Stomach smooth muscle (tissue), 2 donors: Measurements from ENCODE around the gene PIGS.
"Not testable (repeated sequence)": the region's sequence is repeated elsewhere in the genome, so short reads cannot be mapped to it uniquely, and the experiment has no call there.

Experiments used
- H3K27ac ChIP-seq: one replicate; pipeline ENCODE4 v1.7.0; 2013; ENCODE audit warnings: mild to moderate bottlenecking, low read length, inconsistent platforms
- H3K27me3 ChIP-seq, 2 donors: one replicate each; pipeline ENCODE4 v1.7.0; 2013; ENCODE audit warnings: low read length in 2 of 2; ENCODE audit not compliant: insufficient read depth in 2 of 2, control insufficient read depth in 1 of 2
- H3K36me3 ChIP-seq, 2 donors: one replicate each; pipeline ENCODE4 v1.7.0; 2013; ENCODE audit warnings: low read length in 2 of 2; ENCODE audit not compliant: control insufficient read depth in 2 of 2, insufficient read depth in 2 of 2
- H3K4me1 ChIP-seq: one replicate; pipeline ENCODE4 v1.7.0; 2013; ENCODE audit warnings: low read length; ENCODE audit not compliant: control insufficient read depth, insufficient read depth
- H3K4me3 ChIP-seq, 2 donors: one replicate each; pipeline ENCODE4 v1.7.0; 2013; ENCODE audit warnings: low read length in 2 of 2
- H3K9ac ChIP-seq, 2 donors: one replicate each; pipeline ENCODE4 v1.7.0; 2013; ENCODE audit warnings: low read length in 2 of 2, mild to moderate bottlenecking in 1 of 2
- H3K9me3 ChIP-seq, 2 donors: one replicate each; pipeline ENCODE4 v1.7.0; 2013; ENCODE audit warnings: low read length in 2 of 2; ENCODE audit not compliant: control insufficient read depth in 2 of 2
- donor health status: healthy.
- donor health status: Pancreatic carcinoma.

The PIGS gene

GRCh38 chr17:28578246-28579195, 7.2 kb upstream of the PIGS start:
- no peak overlapping the region for H3K4me3 ChIP-seq
- H3K27ac ChIP-seq, result no peak overlapping the region
- H3K9me3 ChIP-seq, result no peaks in the 10 kb centered on the region
- peaks cover 13% of the 10 kb centered on the region for H3K4me1 ChIP-seq
- no peaks in the 10 kb centered on the region for H3K27me3 ChIP-seq
- H3K9ac ChIP-seq, result no peak overlapping the region
- H3K36me3 ChIP-seq, result peaks cover 0 to 2% of the 10 kb centered on the region in 2 donors

DNA sequence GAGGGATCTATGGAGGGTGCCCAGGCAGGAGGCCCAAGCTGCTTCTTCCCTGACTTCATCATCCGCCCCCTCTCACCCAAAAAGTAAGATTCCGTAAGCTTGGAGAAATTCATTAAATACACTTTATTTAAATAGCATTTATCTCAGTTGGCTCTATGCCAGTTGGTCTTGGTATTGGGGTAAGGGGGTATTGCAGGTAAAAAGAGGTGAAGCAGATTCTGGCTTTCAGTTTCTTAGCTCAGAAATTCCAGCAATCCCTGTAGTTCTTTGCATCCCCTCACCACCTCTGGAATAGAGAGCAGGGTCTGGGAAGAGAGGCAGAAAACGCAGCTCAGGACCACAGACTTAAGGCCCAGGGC, 6.1 kb upstream of the PIGS start:
- Histone ChIP-seq H3K9me3 (no peaks in the 10 kb centered on the region), H3K27ac (no peak overlapping the region), H3K4me1 (peaks cover 16% of the 10 kb centered on the region), H3K27me3 (no peaks in the 10 kb centered on the region), H3K36me3 (peaks cover 0 to 2% of the 10 kb centered on the region in 2 donors), H3K4me3 (peak overlapping the region; percentile 60 to 72), H3K9ac (no peak overlapping the region)

- H3K9ac ChIP-seq, result peak within 1 kb of the TSS in 1 of 2 donors; percentile 23
- H3K4me1 ChIP-seq, result peaks cover 20% of the 10 kb centered on the region
- no peaks in the 10 kb centered on the region for H3K9me3 ChIP-seq
- no peaks in the 10 kb centered on the region for H3K27me3 ChIP-seq
- H3K4me3 ChIP-seq, result peak within 1 kb of the TSS; percentile 60 to 72
- no peaks in the 10 kb centered on the region for H3K36me3 ChIP-seq
- no peak within 1 kb of the TSS for H3K27ac ChIP-seq
These were observed 5.6 kb upstream of the PIGS start, which contains the start of gene ALDOC for GRCh38 chr17:28576758-28577465. TSS of gene ALDOC (minus strand) at chr17:28576895. CDS start at chr17:28575532, 1,363 bp downstream.

DNA sequence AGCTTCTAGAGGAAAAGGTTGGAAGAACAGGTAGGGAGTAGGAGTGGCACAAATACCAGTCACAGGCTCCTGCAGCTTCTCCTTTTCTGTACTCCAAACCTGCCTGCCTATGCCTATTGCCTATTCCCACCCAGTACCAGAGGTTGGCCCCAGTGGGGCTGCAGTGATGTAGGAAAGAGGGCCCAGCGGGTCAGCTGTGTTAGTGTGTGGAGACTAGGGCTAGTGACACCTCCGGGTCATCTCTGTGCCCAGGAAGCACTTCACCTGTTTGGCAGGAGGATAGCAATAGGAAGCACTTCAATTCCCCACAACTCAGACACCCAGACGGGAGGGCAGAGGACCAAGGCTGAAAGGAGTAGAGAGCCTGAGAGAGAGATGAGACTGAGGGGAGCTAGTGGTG, 4.7 kb upstream of the PIGS start:
- H3K27ac ChIP-seq, H3K36me3 ChIP-seq, H3K4me3 ChIP-seq, H3K27me3 ChIP-seq, H3K9me3 ChIP-seq, H3K9ac ChIP-seq: not testable (repeated sequence)
- H3K4me1 ChIP-seq, result peaks cover 26% of the 10 kb centered on the region

DNA sequence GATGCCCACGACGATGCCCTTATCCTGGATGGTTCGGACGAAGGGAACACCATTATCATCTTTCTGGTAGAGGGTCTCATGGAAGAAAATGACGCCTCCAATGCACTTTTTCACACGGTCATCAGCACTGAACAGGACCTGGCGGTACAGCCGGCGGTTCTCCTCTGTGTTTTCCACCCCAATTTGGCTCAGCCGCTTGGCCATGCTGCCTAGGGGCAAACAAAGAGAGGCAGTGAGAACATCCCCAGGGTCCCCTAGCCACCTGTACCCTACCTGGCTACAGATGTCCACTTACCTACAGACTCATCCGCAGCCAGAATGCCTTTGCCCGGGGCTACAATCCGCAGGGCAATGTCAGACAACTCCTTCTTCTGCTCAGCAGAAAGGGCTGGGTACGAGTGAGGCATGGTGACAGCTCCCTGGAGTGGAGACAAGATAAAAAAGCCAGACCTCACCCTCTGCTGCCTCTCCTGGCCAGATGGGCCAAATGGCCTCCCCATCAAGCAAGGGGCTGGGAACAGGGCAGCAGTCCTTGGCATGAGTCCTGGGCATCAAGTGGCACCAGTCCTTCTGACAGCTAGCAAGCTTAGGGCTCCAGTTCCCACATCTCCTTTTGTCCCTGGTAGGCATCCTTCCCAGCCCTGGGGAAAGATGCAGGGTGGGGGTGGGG, 3.9 kb upstream of the PIGS start:
- H3K4me3 ChIP-seq, result no peak overlapping the region

DNA sequence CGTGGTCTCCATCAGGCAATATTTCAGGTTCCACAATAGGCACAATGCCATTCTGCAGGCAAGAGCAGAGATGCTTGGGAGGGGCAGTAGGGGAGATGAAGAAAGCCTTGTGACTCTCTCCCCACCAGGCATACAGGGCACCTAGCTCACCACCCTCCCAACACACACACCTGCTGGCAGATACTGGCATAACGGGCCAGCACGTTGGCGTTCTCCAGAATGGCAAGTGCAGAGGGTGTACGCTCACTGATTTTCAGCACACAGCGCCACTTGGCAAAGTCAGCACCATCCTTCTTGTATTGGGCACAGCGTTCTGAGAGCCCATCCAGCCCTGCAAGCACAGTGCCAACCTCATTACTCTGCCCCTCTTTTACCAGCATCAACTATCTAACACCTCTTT, 3.2 kb upstream of the PIGS start:
- no peaks in the 10 kb centered on the region for H3K36me3 ChIP-seq
- H3K4me1 ChIP-seq, result peaks cover 36% of the 10 kb centered on the region
- H3K27ac ChIP-seq, result no peak overlapping the region
- no peak overlapping the region for H3K9ac ChIP-seq
- H3K4me3 ChIP-seq, result no peak overlapping the region
- H3K27me3 ChIP-seq, result no peaks in the 10 kb centered on the region
- H3K9me3 ChIP-seq, result no peaks in the 10 kb centered on the region

More for the DNA sequence above, 3.9 kb upstream of the PIGS start:
- Histone ChIP-seq H3K36me3 (no peaks in the 10 kb centered on the region), H3K9ac (no peak overlapping the region), H3K4me1 (peaks cover 33% of the 10 kb centered on the region), H3K27ac (no peak overlapping the region), H3K27me3 (no peaks in the 10 kb centered on the region), H3K9me3 (no peaks in the 10 kb centered on the region)

- H3K27ac ChIP-seq, result no peak overlapping the region
- H3K27me3 ChIP-seq, result no peaks in the 10 kb centered on the region
- no peaks in the 10 kb centered on the region for H3K9me3 ChIP-seq
- H3K9ac ChIP-seq, result no peak overlapping the region
- peaks cover 36% of the 10 kb centered on the region for H3K4me1 ChIP-seq
- no peak overlapping the region for H3K4me3 ChIP-seq
- no peaks in the 10 kb centered on the region for H3K36me3 ChIP-seq
These were observed 2.7 kb upstream of the PIGS start for GRCh38 chr17:28573966-28574480.

GRCh38 chr17:28573521-28573920, 2.2 kb upstream of the PIGS start:
- no peaks in the 10 kb centered on the region for H3K36me3 ChIP-seq
- no peaks in the 10 kb centered on the region for H3K27me3 ChIP-seq
- no peak overlapping the region for H3K4me3 ChIP-seq
- H3K9ac ChIP-seq, result no peak overlapping the region
- H3K9me3 ChIP-seq, result no peaks in the 10 kb centered on the region
- no peak overlapping the region for H3K27ac ChIP-seq
- H3K4me1 ChIP-seq, result peaks cover 36% of the 10 kb centered on the region

DNA sequence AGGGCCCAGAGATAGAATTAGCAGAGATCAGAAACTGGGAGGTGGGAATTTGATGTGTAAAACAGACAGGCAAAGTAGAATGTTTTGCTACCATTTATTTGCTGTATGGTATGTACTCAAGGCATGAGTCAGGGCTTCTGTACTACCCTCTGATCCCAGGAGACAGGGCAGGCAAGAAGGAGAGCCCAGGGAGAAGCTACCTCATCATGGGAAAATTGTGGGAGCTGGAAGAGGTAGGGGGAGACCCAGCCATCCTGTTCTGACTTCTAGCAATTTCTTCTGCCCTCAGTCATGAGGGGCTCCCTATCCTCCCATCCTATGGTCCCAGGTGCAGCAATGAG, 1.7 kb upstream of the PIGS start:
- no peak overlapping the region for H3K27ac ChIP-seq
- no peaks in the 10 kb centered on the region for H3K9me3 ChIP-seq
- H3K27me3 ChIP-seq, result no peaks in the 10 kb centered on the region
- H3K4me3 ChIP-seq, result no peak overlapping the region
- H3K4me1 ChIP-seq, result peaks cover 36% of the 10 kb centered on the region
- H3K9ac ChIP-seq, result no peak overlapping the region
- no peaks in the 10 kb centered on the region for H3K36me3 ChIP-seq

DNA sequence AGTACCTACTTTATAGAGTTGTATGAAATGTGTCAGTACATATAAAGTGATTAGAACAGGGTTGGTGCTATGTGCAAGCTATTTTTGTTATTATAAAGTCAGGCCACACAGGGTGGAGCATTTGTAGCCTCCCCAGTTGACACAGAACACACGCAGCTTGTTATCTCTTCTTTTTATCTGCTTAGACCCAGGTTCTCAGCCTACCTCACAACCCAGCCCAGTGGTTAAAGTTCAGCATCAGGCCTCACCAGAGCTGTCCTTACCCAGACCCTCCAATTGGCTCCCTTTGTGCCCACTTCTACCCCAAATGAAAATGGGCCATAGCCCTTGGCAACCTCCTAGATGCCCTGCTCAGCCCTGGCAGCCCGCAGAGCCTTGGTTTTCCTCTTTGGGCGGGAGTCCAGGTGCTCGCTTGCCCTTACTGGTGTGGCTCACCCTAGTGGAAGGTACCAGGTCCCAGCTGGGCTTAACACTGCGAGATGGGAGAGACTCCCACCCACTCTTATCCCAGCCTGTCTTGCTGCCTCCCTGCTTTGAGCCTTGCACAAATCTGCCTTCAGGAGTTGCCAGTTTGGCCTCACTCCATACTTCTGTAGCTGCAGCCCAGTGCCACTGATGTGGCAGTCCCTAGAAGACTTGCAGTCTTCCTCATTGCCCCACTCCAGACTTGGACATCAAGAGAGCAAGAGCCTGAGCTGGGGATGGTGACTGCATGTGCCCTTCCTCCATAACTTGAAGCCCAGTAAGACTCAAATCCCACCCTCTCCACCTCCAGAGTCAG, 1.1 kb upstream of the PIGS start:
- H3K4me1 ChIP-seq, result peaks cover 36% of the 10 kb centered on the region
- H3K9ac ChIP-seq, result peak overlapping the region; percentile 47 to 83
- H3K4me3 ChIP-seq, result peak overlapping the region; percentile 88 to 97
- no peaks in the 10 kb centered on the region for H3K36me3 ChIP-seq
- peak overlapping the region; percentile 67 for H3K27ac ChIP-seq
- H3K27me3 ChIP-seq, result no peaks in the 10 kb centered on the region
- H3K9me3 ChIP-seq, result no peaks in the 10 kb centered on the region
